Measurements from ENCODE around the gene PPM1H. TPM values are rescaled to one million over a fixed set of nuclear protein-coding genes. Genes with fewer than 3 reads are reported as not detected.

The PPM1H gene
- total RNA-seq, 1 donor: 13.4 TPM

DNA sequence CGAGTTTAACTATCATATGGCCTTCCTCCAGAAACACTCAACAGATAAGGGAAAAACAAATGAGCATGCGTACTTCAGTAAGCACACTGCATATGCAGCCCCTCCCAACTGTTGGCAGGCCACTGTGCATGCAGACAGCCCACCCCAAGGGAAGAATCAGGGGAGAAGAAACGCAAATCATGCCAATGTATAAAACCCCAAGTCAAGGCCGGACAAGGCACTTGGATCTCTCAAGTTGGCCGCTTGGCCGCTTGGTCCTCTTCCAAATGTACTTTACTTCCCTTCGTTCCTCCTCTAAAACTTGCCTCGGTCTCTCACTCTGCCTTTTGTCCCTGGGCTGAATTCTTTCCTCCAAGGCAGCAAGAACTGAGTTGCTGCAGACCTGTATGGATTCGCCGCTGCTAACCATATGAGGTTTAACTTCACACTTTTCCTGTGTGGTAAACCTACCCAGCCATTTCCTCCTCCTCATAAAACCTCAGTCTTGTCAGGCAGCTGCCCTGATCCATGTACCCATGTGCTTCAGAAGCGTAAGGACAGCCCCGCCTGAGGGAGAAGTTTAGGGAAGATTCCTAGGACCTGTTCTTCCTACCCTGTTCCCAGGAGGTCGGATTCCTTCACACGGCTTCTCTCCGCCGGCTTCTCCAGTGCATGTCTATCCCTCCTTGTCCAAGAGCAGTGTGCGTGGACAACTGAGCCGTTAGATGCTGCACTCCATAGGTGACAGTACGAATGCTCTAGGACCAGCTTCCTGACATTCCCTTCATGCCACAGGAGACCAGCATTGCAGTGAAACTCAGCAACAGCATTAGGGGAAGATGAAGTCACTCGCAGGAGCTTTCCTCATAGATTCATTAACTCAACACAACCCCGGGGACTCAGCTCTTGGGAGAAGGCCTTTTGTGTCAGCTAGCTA, 280.4 kb downstream of the PPM1H start:
- Histone ChIP-seq H3K79me2 (ENCODE audit: insufficient read depth, low read length) (no peaks in the 10 kb centered on the region), H2AFZ (ENCODE audit: low read length) (no peak overlapping the region), H3K36me3 (ENCODE audit: insufficient read depth, low read length) (no peaks in the 10 kb centered on the region), H3K27me3 (ENCODE audit: insufficient read depth, low read length) (no peaks in the 10 kb centered on the region), H3K4me1 (ENCODE audit: insufficient read depth, low read length) (no peaks in the 10 kb centered on the region), H3K4me3 (ENCODE audit: insufficient read depth, low read length) (no peak overlapping the region), H3K27ac (ENCODE audit: low read depth, low read length) (no peak overlapping the region), H3K9me3 (ENCODE audit: low read depth, low read length) (no peaks in the 10 kb centered on the region), H3K4me2 (ENCODE audit: insufficient read depth, low read length) (no peak overlapping the region), H4K20me1 (ENCODE audit: insufficient read depth, low read length) (no peaks in the 10 kb centered on the region)
- DNase-seq (ENCODE audit: insufficient read length, low spot score, missing footprints): no peak
- no peak for TF ChIP-seq CTCF (IDR thresholded peaks at IDR 0.05; ENCODE audit: extremely low read depth, low read depth, low read length)

DNA sequence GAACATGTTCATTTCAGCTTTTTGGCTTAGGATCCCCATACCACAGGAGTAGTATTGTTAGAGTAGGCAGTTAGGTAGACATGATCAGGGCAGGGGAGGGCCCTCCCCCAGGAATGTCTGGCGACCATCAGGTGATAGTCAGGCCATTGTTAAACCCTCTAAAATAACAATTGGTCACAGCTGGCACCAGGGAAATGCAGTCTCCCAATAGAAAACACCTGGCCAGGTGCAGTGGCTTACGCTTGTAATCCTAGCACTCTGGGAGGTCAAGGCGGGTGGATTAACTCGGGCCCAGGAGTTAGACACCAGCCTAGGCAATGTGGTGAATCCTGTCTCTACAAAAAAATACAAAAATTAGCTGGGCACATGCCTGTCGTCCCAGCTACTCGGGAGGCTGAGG, 281.2 kb downstream of the PPM1H start:
- Histone ChIP-seq H4K20me1 (ENCODE audit: insufficient read depth, low read length) (no peaks in the 10 kb centered on the region), H3K9me3 (ENCODE audit: low read depth, low read length) (no peaks in the 10 kb centered on the region), H3K4me1 (ENCODE audit: insufficient read depth, low read length) (no peaks in the 10 kb centered on the region), H2AFZ (ENCODE audit: low read length) (no peak overlapping the region), H3K4me2 (ENCODE audit: insufficient read depth, low read length) (no peak overlapping the region), H3K4me3 (ENCODE audit: insufficient read depth, low read length) (no peak overlapping the region), H3K36me3 (ENCODE audit: insufficient read depth, low read length) (no peaks in the 10 kb centered on the region), H3K27ac (ENCODE audit: low read depth, low read length) (no peak overlapping the region), H3K27me3 (ENCODE audit: insufficient read depth, low read length) (no peaks in the 10 kb centered on the region), H3K79me2 (ENCODE audit: insufficient read depth, low read length) (no peaks in the 10 kb centered on the region)
- DNase-seq (ENCODE audit: insufficient read length, low spot score, missing footprints): no peak
- TF ChIP-seq CTCF (IDR thresholded peaks at IDR 0.05; ENCODE audit: extremely low read depth, low read depth, low read length): no peak

GRCh38 chr12:62653304-62653703, 281.6 kb downstream of the PPM1H start:
- Histone ChIP-seq H3K4me2 (ENCODE audit: insufficient read depth, low read length) (no peak overlapping the region), H3K27me3 (ENCODE audit: insufficient read depth, low read length) (no peaks in the 10 kb centered on the region), H3K9me3 (ENCODE audit: low read depth, low read length) (no peaks in the 10 kb centered on the region), H2AFZ (ENCODE audit: low read length) (no peak overlapping the region), H3K4me1 (ENCODE audit: insufficient read depth, low read length) (no peaks in the 10 kb centered on the region), H3K27ac (ENCODE audit: low read depth, low read length) (no peak overlapping the region), H3K36me3 (ENCODE audit: insufficient read depth, low read length) (no peaks in the 10 kb centered on the region), H3K4me3 (ENCODE audit: insufficient read depth, low read length) (no peak overlapping the region), H4K20me1 (ENCODE audit: insufficient read depth, low read length) (no peaks in the 10 kb centered on the region), H3K79me2 (ENCODE audit: insufficient read depth, low read length) (no peaks in the 10 kb centered on the region)
- TF ChIP-seq CTCF (IDR thresholded peaks at IDR 0.05; ENCODE audit: extremely low read depth, low read depth, low read length): no peak
- DNase-seq (ENCODE audit: insufficient read length, low spot score, missing footprints): no peak

- no peak overlapping the region for H3K4me2 ChIP-seq (ENCODE audit: insufficient read depth, low read length)
- H3K9me3 ChIP-seq (ENCODE audit: low read depth, low read length): no peaks in the 10 kb centered on the region
- H3K4me1 ChIP-seq (ENCODE audit: insufficient read depth, low read length): peaks cover 3% of the 10 kb centered on the region
- H3K27me3 ChIP-seq (ENCODE audit: insufficient read depth, low read length): no peaks in the 10 kb centered on the region
- no peak overlapping the region for H3K4me3 ChIP-seq (ENCODE audit: insufficient read depth, low read length)
- no peaks in the 10 kb centered on the region for H4K20me1 ChIP-seq (ENCODE audit: insufficient read depth, low read length)
- no peak for TF ChIP-seq CTCF (IDR thresholded peaks at IDR 0.05; ENCODE audit: extremely low read depth, low read depth, low read length)
- no peaks in the 10 kb centered on the region for H3K79me2 ChIP-seq (ENCODE audit: insufficient read depth, low read length)
- H3K36me3 ChIP-seq (ENCODE audit: insufficient read depth, low read length): no peaks in the 10 kb centered on the region
- H3K27ac ChIP-seq (ENCODE audit: low read depth, low read length): no peak overlapping the region
- DNase-seq (ENCODE audit: insufficient read length, low spot score, missing footprints): no peak
- H2AFZ ChIP-seq (ENCODE audit: low read length): no peak overlapping the region
These were observed 283.8 kb downstream of the PPM1H start for GRCh38 chr12:62651138-62651537.

All from osteoblast (primary cell).